ENCODE results near the gene NPLOC4.
A peak's percentile ranks its signal among the peaks of the same experiment; 100 is the strongest.
"Not testable (repeated sequence)": the region's sequence is repeated elsewhere in the genome, so short reads cannot be mapped to it uniquely, and the experiment has no call there.

NPLOC4 gene

DNA sequence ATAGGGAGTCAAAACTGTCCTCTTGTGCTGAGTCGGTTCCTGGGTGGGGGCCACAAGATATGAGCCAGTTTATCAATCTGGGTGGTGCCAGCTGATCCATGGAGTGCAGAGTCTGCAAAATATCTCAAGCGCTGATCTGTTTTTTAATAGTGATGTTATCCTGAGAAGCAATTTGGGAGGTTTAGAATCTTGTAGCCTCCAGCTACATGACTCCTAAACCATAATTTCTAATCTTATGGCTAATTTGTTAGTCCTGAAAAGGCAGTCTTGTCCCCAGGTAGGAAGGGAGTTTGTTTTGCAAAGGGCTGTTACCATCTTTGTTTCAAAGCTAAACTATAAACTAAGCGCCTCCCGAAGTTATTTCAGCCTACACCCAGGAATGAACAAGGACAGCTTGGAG, 1.8 kb upstream of the NPLOC4 start:
- H3K4me3 ChIP-seq (ENCODE audit: low read depth, low read length): no peak overlapping the region
- no peak for DNase-seq (ENCODE audit: low read depth)
- TF ChIP-seq, protein P1, sequence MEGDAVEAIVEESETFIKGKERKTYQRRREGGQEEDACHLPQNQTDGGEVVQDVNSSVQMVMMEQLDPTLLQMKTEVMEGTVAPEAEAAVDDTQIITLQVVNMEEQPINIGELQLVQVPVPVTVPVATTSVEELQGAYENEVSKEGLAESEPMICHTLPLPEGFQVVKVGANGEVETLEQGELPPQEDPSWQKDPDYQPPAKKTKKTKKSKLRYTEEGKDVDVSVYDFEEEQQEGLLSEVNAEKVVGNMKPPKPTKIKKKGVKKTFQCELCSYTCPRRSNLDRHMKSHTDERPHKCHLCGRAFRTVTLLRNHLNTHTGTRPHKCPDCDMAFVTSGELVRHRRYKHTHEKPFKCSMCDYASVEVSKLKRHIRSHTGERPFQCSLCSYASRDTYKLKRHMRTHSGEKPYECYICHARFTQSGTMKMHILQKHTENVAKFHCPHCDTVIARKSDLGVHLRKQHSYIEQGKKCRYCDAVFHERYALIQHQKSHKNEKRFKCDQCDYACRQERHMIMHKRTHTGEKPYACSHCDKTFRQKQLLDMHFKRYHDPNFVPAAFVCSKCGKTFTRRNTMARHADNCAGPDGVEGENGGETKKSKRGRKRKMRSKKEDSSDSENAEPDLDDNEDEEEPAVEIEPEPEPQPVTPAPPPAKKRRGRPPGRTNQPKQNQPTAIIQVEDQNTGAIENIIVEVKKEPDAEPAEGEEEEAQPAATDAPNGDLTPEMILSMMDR (IDR thresholded peaks at IDR 0.05; ENCODE audit: control insufficient read depth, extremely low read depth, insufficient read depth): no peak

DNA sequence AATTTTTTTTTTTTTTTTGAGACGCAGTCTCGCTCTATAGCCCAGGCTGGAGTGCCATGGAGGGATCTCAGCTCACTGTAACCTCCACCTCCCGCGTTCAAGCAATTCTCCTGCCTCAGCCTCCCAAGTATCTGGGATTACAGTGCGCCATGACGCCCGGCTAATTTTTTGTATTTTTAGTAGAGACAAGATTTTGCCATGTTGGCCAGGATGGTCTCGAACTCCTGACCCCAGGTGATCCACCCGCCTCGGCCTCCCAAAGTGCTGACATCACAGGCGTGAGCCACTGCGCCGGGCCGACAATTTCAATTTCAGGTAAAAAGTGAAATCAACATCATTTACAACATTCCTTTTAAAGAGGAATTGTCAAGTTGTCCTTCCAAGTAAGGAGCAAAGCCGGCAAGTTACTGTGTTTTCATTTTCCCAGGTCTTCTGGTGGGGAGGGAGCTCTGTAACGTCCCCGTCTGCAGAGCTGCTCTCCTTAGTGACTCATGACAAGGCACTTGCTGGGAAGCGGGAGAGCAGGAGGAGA, 873 bp downstream of the NPLOC4 start:
- DNase-seq (ENCODE audit: low read depth): no peak
- TF ChIP-seq, protein P1 (IDR thresholded peaks at IDR 0.05; ENCODE audit: control insufficient read depth, extremely low read depth, insufficient read depth): no peak
- peak overlapping the region; percentile 99 for H3K4me3 ChIP-seq (ENCODE audit: low read depth, low read length)

- DNase-seq (ENCODE audit: low read depth): no peak
- peak overlapping the region; percentile 99 for H3K4me3 ChIP-seq (ENCODE audit: low read depth, low read length)
- TF ChIP-seq, protein P1 (IDR thresholded peaks at IDR 0.05; ENCODE audit: control insufficient read depth, extremely low read depth, insufficient read depth): no peak
These were observed 1.5 kb downstream of the NPLOC4 start for GRCh38 chr17:81635431-81635830.

DNA sequence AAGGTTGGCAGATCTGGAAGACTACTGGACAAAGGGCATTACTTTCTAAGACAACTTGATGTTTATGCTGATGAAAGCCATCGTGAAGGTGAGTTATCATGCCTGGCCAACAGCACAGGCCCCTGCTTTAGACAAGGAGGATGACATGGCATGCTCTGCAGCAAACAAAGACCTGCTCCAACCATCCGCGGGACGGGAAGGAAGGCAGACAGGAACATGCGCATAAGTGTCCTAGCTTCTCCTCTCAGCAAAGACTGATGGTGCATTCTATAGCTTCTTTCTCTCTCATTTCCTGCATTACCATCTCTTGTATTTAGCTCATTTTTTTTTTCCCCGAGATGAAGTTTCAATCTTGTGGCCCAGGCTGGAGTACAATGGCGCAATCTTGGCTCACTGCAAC, 5.4 kb downstream of the NPLOC4 start:
- no peak overlapping the region for H3K4me3 ChIP-seq (ENCODE audit: low read depth, low read length)
- TF ChIP-seq, protein P1 (IDR thresholded peaks at IDR 0.05; ENCODE audit: control insufficient read depth, extremely low read depth, insufficient read depth): no peak
- no peak for DNase-seq (ENCODE audit: low read depth)

GRCh38 chr17:81630274-81630673, 6.6 kb downstream of the NPLOC4 start:
- DNase-seq (ENCODE audit: low read depth): no peak
- TF ChIP-seq, protein P1 (IDR thresholded peaks at IDR 0.05; ENCODE audit: control insufficient read depth, extremely low read depth, insufficient read depth): no peak
- H3K4me3 ChIP-seq (ENCODE audit: low read depth, low read length): no peak overlapping the region

GRCh38 chr17:81621494-81622130, 15.3 kb downstream of the NPLOC4 start:
- TF ChIP-seq, protein P1 (IDR thresholded peaks at IDR 0.05; ENCODE audit: control insufficient read depth, extremely low read depth, insufficient read depth): no peak
- DNase-seq (ENCODE audit: low read depth): no peak
- H3K4me3 ChIP-seq (ENCODE audit: low read depth, low read length): no peak overlapping the region

GRCh38 chr17:81618307-81618706, 18.6 kb downstream of the NPLOC4 start:
- H3K4me3 ChIP-seq (ENCODE audit: low read depth, low read length); DNase-seq (ENCODE audit: low read depth): not testable (repeated sequence)
